Measurements from ENCODE around the gene RPL26. TPM values are rescaled to one million over a fixed set of nuclear protein-coding genes. Genes with fewer than 3 reads are reported as not detected.

Gene RPL26
- total and polyA plus RNA-seq, 2 donors (not counting 1 experiment from before 2014, with no cell fraction given), result 2,684 to 4,449 TPM

- H3K4me3 ChIP-seq (ENCODE audit: control extremely low read depth in 1 of 5, extremely low read depth in 1 of 5, insufficient read depth in 1 of 5, low read depth in 2 of 5, low read length in 4 of 5), result no peak overlapping the region
- Mint-ChIP-seq H3K27me3 (peaks cover 24% of the 10 kb centered on the region), H3K9me3 (ENCODE audit: insufficient read depth) (no peaks in the 10 kb centered on the region), H3K27ac (no peak overlapping the region), H3K4me1 (peaks cover 4% of the 10 kb centered on the region), H3K4me3 (no peak overlapping the region)
- no peak overlapping the region for H3K27ac ChIP-seq (ENCODE audit: low read length in 2 of 2)
- no peaks in the 10 kb centered on the region for H3K9me3 ChIP-seq (ENCODE audit: control extremely low read depth in 1 of 3, control insufficient read depth in 2 of 3, insufficient read depth in 1 of 3, low read length in 2 of 3)
- no peak overlapping the region for H3K4me2 ChIP-seq (replicated peaks; ENCODE audit: low read depth, low read length, poor library complexity, severe bottlenecking)
- no peak for DNase-seq
- ChIA-PET POLR2A (no interaction called here), CTCF (no interaction called here)
- no peak overlapping the region for H3K9ac ChIP-seq (ENCODE audit: low read length)
- intact Hi-C loops (cut with micrococcal nuclease), result no loop called here
- no peaks in the 10 kb centered on the region for H4K20me1 ChIP-seq (ENCODE audit: control insufficient read depth, insufficient read depth, low read length, poor library complexity, severe bottlenecking)
- TF ChIP-seq EZH2 (IDR thresholded peaks at IDR 0.05; ENCODE audit: borderline replicate concordance, insufficient read depth, low read depth, low read length, poor library complexity, severe bottlenecking), result no peak
- no peak for TF ChIP-seq CTCF (IDR thresholded peaks at IDR 0.05)
- no peak overlapping the region for H2AFZ ChIP-seq (ENCODE audit: insufficient read depth, low read depth, low read length, poor library complexity, severe bottlenecking)
- no peaks in the 10 kb centered on the region for H3K79me2 ChIP-seq (ENCODE audit: control insufficient read depth, insufficient read depth, low read length)
- no peaks in the 10 kb centered on the region for H3K36me3 ChIP-seq (replicated peaks in 1 of 2; ENCODE audit: control extremely low read depth in 1 of 2, control insufficient read depth in 1 of 2, extremely low read depth in 1 of 2, insufficient read depth in 2 of 2, low read length in 1 of 2)
- 64% methylated on average over 2 of the region's 2 CpGs for WGBS (ENCODE audit: insufficient coverage)
- no peak for ATAC-seq (ENCODE audit: low read depth)
- peaks cover 0 to 14% (median 4%) of the 10 kb centered on the region in 4 experiments for H3K27me3 ChIP-seq (replicated peaks in 1 of 4; ENCODE audit: control extremely low read depth in 1 of 4, control insufficient read depth in 3 of 4, insufficient read depth in 4 of 4, low read length in 3 of 4)
- peaks cover 0 to 5% of the 10 kb centered on the region in 2 donors for H3K4me1 ChIP-seq (ENCODE audit: control insufficient read depth in 2 of 2, insufficient read depth in 2 of 2, low read length in 2 of 2)
Observed at GRCh38 chr17:8406174-8406573, 23.2 kb upstream of the RPL26 start.

GRCh38 chr17:8405499-8406016, 22.6 kb upstream of the RPL26 start:
- DNase-seq (no peak), ATAC-seq (ENCODE audit: low read depth) (no peak)
- Mint-ChIP-seq H3K4me1 (peaks cover 4% of the 10 kb centered on the region), H3K27ac (no peak overlapping the region), H3K27me3 (peaks cover 29% of the 10 kb centered on the region), H3K4me3 (no peak overlapping the region), H3K9me3 (ENCODE audit: insufficient read depth) (no peaks in the 10 kb centered on the region)
- no peaks in the 10 kb centered on the region for H3K9me3 ChIP-seq (ENCODE audit: control extremely low read depth in 1 of 3, control insufficient read depth in 2 of 3, insufficient read depth in 1 of 3, low read length in 2 of 3)
- H3K27ac ChIP-seq (ENCODE audit: low read length in 2 of 2), result no peak overlapping the region
- ChIA-PET POLR2A (no interaction called here), CTCF (no interaction called here)
- H3K79me2 ChIP-seq (ENCODE audit: control insufficient read depth, insufficient read depth, low read length), result no peaks in the 10 kb centered on the region
- no peak overlapping the region for H3K9ac ChIP-seq (ENCODE audit: low read length)
- 86% methylated on average over 11 of the region's 11 CpGs for WGBS (ENCODE audit: insufficient coverage)
- peaks cover 0 to 5% of the 10 kb centered on the region in 2 donors for H3K4me1 ChIP-seq (ENCODE audit: control insufficient read depth in 2 of 2, insufficient read depth in 2 of 2, low read length in 2 of 2)
- H4K20me1 ChIP-seq (ENCODE audit: control insufficient read depth, insufficient read depth, low read length, poor library complexity, severe bottlenecking), result no peaks in the 10 kb centered on the region
- H3K4me3 ChIP-seq (ENCODE audit: control extremely low read depth in 1 of 5, extremely low read depth in 1 of 5, insufficient read depth in 1 of 5, low read depth in 2 of 5, low read length in 4 of 5), result no peak overlapping the region
- TF ChIP-seq EZH2 (IDR thresholded peaks at IDR 0.05; ENCODE audit: borderline replicate concordance, insufficient read depth, low read depth, low read length, poor library complexity, severe bottlenecking) (no peak), CTCF (IDR thresholded peaks at IDR 0.05) (no peak)
- no peak overlapping the region for H2AFZ ChIP-seq (ENCODE audit: insufficient read depth, low read depth, low read length, poor library complexity, severe bottlenecking)
- no peak overlapping the region for H3K4me2 ChIP-seq (replicated peaks; ENCODE audit: low read depth, low read length, poor library complexity, severe bottlenecking)
- no peaks in the 10 kb centered on the region for H3K36me3 ChIP-seq (replicated peaks in 1 of 2; ENCODE audit: control extremely low read depth in 1 of 2, control insufficient read depth in 1 of 2, extremely low read depth in 1 of 2, insufficient read depth in 2 of 2, low read length in 1 of 2)
- intact Hi-C loops (cut with micrococcal nuclease), result no loop called here
- H3K27me3 ChIP-seq (replicated peaks in 1 of 4; ENCODE audit: control extremely low read depth in 1 of 4, control insufficient read depth in 3 of 4, insufficient read depth in 4 of 4, low read length in 3 of 4), result peaks cover 0 to 17% (median 6%) of the 10 kb centered on the region in 4 experiments
